Measurements from ENCODE around the gene FRMD4A.

- TF ChIP-seq CTCF (optimal IDR thresholded peaks at IDR 0.05 in 1 of 3, IDR thresholded peaks at IDR 0.05 in 1 of 3, conservative IDR thresholded peaks at IDR 0.05 in 1 of 3; ENCODE audit: extremely low read depth in 1 of 3, insufficient read depth in 2 of 3, low read length in 3 of 3): no peak
- TF ChIP-seq EZH2 (IDR thresholded peaks at IDR 0.05; ENCODE audit: low read length): no peak
Measured at GRCh38 chr10:13839030-13839429, 491.7 kb downstream of the FRMD4A start.
